DOHH2 (cell line): ENCODE measurements around the gene RAPGEF3.

ENCODE experiments used
- EZH2phosphoT487 ChIP-seq: fragments of 200-600 bp; sonication (generic); IDR thresholded peaks from 2 replicates; pipeline ENCODE4 v1.6.1; 2017; ENCODE audit warnings: borderline replicate concordance, mild to moderate bottlenecking, antibody characterized with exemption, low read length, moderate library complexity, mixed read lengths
- TF ChIP-seq, protein P1 (sequence below): fragments of 200-600 bp; sonication (generic); IDR thresholded peaks from one replicate; pipeline ENCODE4 v1.5.1; 2014; ENCODE audit warnings: antibody characterized with exemption, mild to moderate bottlenecking, low read depth, low read length; ENCODE audit not compliant: poor library complexity, severe bottlenecking

GRCh38 chr12:47755655-47756562, 2.8 kb downstream of the RAPGEF3 start:
- TF ChIP-seq, protein P1, sequence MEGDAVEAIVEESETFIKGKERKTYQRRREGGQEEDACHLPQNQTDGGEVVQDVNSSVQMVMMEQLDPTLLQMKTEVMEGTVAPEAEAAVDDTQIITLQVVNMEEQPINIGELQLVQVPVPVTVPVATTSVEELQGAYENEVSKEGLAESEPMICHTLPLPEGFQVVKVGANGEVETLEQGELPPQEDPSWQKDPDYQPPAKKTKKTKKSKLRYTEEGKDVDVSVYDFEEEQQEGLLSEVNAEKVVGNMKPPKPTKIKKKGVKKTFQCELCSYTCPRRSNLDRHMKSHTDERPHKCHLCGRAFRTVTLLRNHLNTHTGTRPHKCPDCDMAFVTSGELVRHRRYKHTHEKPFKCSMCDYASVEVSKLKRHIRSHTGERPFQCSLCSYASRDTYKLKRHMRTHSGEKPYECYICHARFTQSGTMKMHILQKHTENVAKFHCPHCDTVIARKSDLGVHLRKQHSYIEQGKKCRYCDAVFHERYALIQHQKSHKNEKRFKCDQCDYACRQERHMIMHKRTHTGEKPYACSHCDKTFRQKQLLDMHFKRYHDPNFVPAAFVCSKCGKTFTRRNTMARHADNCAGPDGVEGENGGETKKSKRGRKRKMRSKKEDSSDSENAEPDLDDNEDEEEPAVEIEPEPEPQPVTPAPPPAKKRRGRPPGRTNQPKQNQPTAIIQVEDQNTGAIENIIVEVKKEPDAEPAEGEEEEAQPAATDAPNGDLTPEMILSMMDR = no peak
- TF ChIP-seq EZH2phosphoT487 = no peak
